Measurements from ENCODE around the gene CDK2. TPM values are rescaled to one million over a fixed set of nuclear protein-coding genes. Genes with fewer than 3 reads are reported as not detected.
A peak's percentile ranks its signal among the peaks of the same experiment; 100 is the strongest.

The CDK2 gene
- total and polyA plus RNA-seq, 9 of the 15 experiments (the other 6 are each of a cell fraction or from before 2014, with no cell fraction given), result 17.4 to 213 (median 109) TPM

DNA sequence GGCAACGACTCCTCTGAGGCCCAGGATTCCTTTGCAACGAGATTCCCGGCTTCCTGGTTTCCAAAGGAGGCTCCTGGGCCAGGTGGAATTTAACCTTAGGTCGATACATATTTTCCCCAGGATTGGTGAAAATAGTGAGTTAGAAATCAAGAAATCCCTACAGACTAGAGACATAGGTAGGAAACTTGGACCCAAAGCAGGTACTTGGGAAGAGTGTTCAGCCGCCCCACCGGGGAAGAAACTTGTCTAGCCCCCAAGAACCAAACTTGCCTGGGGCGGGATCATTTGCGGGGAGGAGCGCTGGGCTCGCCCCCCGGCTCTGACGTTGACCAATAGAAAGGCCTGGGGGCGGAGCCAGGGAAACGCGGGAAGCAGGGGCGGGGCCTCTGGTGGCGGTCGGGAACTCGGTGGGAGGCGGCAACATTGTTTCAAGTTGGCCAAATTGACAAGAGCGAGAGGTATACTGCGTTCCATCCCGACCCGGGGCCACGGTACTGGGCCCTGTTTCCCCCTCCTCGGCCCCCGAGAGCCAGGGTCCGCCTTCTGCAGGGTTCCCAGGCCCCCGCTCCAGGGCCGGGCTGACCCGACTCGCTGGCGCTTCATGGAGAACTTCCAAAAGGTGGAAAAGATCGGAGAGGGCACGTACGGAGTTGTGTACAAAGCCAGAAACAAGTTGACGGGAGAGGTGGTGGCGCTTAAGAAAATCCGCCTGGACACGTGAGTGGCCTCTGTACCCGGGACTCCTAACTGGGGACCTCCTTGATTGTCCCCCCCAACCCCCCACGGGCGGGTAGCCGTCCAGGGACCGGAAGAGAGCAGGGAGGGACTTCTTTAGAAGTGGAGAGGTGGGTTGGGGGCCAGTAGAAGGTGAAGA lies at the start of gene CDK2 (continued):
- TF ChIP-seq ZNF668 (CRISPR knock-in tag; IDR thresholded peaks at IDR 0.05) (no peak), HNRNPLL (IDR thresholded peaks at IDR 0.05; ENCODE audit: low read depth, low read length, poor library complexity, severe bottlenecking) (peak; percentile 22), MYNN (IDR thresholded peaks at IDR 0.05) (no peak), MYNN (CRISPR knock-in tag; IDR thresholded peaks at IDR 0.05) (no peak), TCF7L2 (IDR thresholded peaks at IDR 0.05; ENCODE audit: low read depth, low read length) (no peak), PHF8 (IDR thresholded peaks at IDR 0.05; ENCODE audit: borderline replicate concordance, low read length) (peak; percentile 86; the same call in 1 of the 2 replicates), IFI16 (CRISPR knock-in tag; IDR thresholded peaks at IDR 0.05) (no peak), TGIF2 (CRISPR knock-in tag; IDR thresholded peaks at IDR 0.05) (0 out of 2 replicates have a peak, but pooled peaks have one; percentile 43), ZNF586 (CRISPR knock-in tag; conservative IDR thresholded peaks at IDR 0.05) (no peak), HMG20B (CRISPR knock-in tag; IDR thresholded peaks at IDR 0.05) (no peak)
- TF ChIP-seq, protein P1, sequence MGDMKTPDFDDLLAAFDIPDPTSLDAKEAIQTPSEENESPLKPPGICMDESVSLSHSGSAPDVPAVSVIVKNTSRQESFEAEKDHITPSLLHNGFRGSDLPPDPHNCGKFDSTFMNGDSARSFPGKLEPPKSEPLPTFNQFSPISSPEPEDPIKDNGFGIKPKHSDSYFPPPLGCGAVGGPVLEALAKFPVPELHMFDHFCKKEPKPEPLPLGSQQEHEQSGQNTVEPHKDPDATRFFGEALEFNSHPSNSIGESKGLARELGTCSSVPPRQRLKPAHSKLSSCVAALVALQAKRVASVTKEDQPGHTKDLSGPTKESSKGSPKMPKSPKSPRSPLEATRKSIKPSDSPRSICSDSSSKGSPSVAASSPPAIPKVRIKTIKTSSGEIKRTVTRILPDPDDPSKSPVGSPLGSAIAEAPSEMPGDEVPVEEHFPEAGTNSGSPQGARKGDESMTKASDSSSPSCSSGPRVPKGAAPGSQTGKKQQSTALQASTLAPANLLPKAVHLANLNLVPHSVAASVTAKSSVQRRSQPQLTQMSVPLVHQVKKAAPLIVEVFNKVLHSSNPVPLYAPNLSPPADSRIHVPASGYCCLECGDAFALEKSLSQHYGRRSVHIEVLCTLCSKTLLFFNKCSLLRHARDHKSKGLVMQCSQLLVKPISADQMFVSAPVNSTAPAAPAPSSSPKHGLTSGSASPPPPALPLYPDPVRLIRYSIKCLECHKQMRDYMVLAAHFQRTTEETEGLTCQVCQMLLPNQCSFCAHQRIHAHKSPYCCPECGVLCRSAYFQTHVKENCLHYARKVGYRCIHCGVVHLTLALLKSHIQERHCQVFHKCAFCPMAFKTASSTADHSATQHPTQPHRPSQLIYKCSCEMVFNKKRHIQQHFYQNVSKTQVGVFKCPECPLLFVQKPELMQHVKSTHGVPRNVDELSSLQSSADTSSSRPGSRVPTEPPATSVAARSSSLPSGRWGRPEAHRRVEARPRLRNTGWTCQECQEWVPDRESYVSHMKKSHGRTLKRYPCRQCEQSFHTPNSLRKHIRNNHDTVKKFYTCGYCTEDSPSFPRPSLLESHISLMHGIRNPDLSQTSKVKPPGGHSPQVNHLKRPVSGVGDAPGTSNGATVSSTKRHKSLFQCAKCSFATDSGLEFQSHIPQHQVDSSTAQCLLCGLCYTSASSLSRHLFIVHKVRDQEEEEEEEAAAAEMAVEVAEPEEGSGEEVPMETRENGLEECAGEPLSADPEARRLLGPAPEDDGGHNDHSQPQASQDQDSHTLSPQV (IDR thresholded peaks at IDR 0.05), result no peak
- TF ChIP-seq, protein P2, sequence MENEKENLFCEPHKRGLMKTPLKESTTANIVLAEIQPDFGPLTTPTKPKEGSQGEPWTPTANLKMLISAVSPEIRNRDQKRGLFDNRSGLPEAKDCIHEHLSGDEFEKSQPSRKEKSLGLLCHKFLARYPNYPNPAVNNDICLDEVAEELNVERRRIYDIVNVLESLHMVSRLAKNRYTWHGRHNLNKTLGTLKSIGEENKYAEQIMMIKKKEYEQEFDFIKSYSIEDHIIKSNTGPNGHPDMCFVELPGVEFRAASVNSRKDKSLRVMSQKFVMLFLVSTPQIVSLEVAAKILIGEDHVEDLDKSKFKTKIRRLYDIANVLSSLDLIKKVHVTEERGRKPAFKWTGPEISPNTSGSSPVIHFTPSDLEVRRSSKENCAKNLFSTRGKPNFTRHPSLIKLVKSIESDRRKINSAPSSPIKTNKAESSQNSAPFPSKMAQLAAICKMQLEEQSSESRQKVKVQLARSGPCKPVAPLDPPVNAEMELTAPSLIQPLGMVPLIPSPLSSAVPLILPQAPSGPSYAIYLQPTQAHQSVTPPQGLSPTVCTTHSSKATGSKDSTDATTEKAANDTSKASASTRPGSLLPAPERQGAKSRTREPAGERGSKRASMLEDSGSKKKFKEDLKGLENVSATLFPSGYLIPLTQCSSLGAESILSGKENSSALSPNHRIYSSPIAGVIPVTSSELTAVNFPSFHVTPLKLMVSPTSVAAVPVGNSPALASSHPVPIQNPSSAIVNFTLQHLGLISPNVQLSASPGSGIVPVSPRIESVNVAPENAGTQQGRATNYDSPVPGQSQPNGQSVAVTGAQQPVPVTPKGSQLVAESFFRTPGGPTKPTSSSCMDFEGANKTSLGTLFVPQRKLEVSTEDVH (IDR thresholded peaks at IDR 0.05; ENCODE audit: low read depth, partially characterized antibody), result peak; percentile 93
- TF ChIP-seq, protein P3, sequence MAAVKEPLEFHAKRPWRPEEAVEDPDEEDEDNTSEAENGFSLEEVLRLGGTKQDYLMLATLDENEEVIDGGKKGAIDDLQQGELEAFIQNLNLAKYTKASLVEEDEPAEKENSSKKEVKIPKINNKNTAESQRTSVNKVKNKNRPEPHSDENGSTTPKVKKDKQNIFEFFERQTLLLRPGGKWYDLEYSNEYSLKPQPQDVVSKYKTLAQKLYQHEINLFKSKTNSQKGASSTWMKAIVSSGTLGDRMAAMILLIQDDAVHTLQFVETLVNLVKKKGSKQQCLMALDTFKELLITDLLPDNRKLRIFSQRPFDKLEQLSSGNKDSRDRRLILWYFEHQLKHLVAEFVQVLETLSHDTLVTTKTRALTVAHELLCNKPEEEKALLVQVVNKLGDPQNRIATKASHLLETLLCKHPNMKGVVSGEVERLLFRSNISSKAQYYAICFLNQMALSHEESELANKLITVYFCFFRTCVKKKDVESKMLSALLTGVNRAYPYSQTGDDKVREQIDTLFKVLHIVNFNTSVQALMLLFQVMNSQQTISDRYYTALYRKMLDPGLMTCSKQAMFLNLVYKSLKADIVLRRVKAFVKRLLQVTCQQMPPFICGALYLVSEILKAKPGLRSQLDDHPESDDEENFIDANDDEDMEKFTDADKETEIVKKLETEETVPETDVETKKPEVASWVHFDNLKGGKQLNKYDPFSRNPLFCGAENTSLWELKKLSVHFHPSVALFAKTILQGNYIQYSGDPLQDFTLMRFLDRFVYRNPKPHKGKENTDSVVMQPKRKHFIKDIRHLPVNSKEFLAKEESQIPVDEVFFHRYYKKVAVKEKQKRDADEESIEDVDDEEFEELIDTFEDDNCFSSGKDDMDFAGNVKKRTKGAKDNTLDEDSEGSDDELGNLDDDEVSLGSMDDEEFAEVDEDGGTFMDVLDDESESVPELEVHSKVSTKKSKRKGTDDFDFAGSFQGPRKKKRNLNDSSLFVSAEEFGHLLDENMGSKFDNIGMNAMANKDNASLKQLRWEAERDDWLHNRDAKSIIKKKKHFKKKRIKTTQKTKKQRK (IDR thresholded peaks at IDR 0.05; ENCODE audit: borderline replicate concordance, low read depth, low read length), result no peak
